Stimulated activated naive CD8-positive, alpha-beta T cell treated with anti-CD3 and anti-CD28 coated beads, Interleukin-15, amount 100 ng/mL, for 72 hours (primary cell): Measurements from ENCODE around the gene CYP11A1.

Source experiments
- ATAC-seq: fragments of 150-1000 bp; cut with Tn5 transposase; 2 replicates; pipeline ENCODE4 v1.10.0; 2021; ENCODE audit warnings: mild to moderate bottlenecking, moderate library complexity
- DNase-seq, 2 donors: peaks; one replicate each; pipeline ENCODE4 v3.0.0; 2021 to 2022
- H3K27ac Mint-ChIP-seq, 2 donors: one replicate each; pipeline ENCODE4 v1.8.0; 2022; ENCODE audit warnings: mild to moderate bottlenecking in 2 of 2, mixed read lengths in 2 of 2, moderate library complexity in 2 of 2
- H3K27me3 Mint-ChIP-seq: one replicate; pipeline ENCODE4 v1.8.0; 2022; ENCODE audit warnings: mixed read lengths
- H3K4me1 Mint-ChIP-seq: one replicate; pipeline ENCODE4 v1.8.0; 2022; ENCODE audit warnings: mild to moderate bottlenecking, mixed read lengths
- H3K4me3 Mint-ChIP-seq, 2 donors: one replicate each; pipeline ENCODE4 v1.8.0; 2022; ENCODE audit warnings: mild to moderate bottlenecking in 2 of 2, mixed read lengths in 2 of 2, moderate library complexity in 1 of 2
- H3K9me3 Mint-ChIP-seq, 2 donors: one replicate each; pipeline ENCODE4 v1.8.0; 2022; ENCODE audit warnings: mixed read lengths in 2 of 2

Gene CYP11A1

DNA sequence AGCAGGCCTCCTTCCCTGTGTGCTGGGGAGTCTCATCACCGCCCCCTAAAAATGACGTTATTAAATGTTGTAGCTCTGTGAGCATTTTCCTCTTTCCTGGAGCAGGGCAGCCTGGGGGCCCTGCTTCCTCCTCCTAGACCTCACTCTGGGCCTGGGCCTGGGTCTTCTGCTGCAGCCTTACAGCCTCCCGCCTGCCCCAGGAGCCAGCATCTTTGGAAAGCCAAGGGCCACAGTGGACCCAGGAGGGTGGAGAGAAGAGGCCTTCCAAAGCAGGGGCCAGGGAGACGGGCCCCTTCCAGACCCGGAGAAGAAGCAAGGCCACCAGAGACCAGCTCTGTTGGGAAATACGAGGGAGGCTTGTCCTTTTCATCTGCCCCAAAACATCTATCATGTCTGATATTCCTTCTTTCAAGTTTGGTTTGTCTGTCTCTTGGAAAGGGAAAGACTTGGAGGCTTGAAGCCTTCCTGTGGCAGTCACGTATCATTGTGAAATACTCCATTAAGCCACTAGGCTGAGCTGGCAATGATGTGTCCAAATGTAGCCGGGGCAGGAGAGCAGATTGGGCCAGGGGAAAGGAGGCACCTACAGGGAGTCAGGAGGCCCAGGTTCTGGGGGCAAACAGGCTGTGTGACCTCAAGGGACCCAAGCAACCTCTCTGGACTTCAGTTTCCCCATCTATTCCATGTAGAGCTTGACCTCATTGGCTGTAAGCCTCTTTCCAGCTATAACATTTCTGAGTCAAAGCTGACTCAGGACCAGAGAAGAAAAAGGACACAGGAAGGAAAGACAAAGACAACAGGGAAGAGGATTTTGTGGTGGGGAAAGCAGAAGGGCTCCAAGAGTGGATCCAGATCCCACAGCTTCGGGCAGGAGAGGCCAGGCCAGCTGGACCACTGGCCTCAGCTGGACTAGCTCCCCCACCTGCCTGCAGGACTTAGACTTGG is 31.1 kb downstream of the CYP11A1 start:
- no peak for DNase-seq
- Mint-ChIP-seq H3K4me3 (no peak overlapping the region), H3K27me3 (no peaks in the 10 kb centered on the region), H3K27ac (peak overlapping the region in 1 of 2 donors; percentile 42), H3K9me3 (peaks cover 0 to 5% of the 10 kb centered on the region in 2 donors), H3K4me1 (no peaks in the 10 kb centered on the region)
- ATAC-seq: no peak

GRCh38 chr15:74335396-74335795 is 32.0 kb downstream of the CYP11A1 start:
- H3K4me3 Mint-ChIP-seq: no peak overlapping the region
- H3K27ac Mint-ChIP-seq: no peak overlapping the region
- peaks cover 0 to 5% of the 10 kb centered on the region in 2 donors for H3K9me3 Mint-ChIP-seq
- no peak for DNase-seq
- ATAC-seq: no peak
- no peaks in the 10 kb centered on the region for H3K4me1 Mint-ChIP-seq
- H3K27me3 Mint-ChIP-seq: no peaks in the 10 kb centered on the region

- ATAC-seq: no peak
- no peak overlapping the region for H3K4me3 Mint-ChIP-seq
Observed at GRCh38 chr15:74334127-74334526, 33.3 kb downstream of the CYP11A1 start.

GRCh38 chr15:74333662-74334061 is 33.8 kb downstream of the CYP11A1 start:
- H3K4me3 Mint-ChIP-seq: no peak overlapping the region
- ATAC-seq (no peak), DNase-seq (no peak)
- H3K27ac Mint-ChIP-seq: no peak overlapping the region
- no peaks in the 10 kb centered on the region for H3K27me3 Mint-ChIP-seq
- H3K9me3 Mint-ChIP-seq: peaks cover 0 to 5% of the 10 kb centered on the region in 2 donors
- peaks cover 14% of the 10 kb centered on the region for H3K4me1 Mint-ChIP-seq

More at GRCh38 chr15:74334127-74334526, 33.3 kb downstream of the CYP11A1 start:
- Mint-ChIP-seq H3K9me3 (peaks cover 0 to 5% of the 10 kb centered on the region in 2 donors), H3K4me1 (peaks cover 10% of the 10 kb centered on the region), H3K27ac (no peak overlapping the region), H3K27me3 (no peaks in the 10 kb centered on the region)
- no peak for DNase-seq

DNA sequence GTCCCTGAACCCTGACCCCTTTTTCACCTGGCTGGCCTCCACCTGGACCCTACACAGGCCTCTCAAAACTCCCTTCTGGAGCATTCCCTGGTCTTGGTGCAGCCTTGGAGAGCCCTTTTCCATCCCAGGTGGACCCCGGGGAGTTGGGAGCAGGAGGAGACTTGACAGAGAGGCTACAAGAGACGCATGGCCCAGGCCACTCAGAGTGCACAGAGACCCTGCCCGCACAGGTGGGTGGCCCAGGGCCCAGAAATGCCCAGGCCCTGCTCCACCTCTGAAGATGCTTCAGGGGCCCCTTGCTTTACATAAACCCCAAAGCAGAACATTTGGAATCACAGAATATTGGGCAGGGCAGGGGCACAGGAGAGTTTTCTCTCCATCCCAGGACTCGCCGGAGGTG is 34.4 kb downstream of the CYP11A1 start:
- Mint-ChIP-seq H3K27ac (no peak overlapping the region), H3K27me3 (no peaks in the 10 kb centered on the region), H3K4me3 (no peak overlapping the region), H3K4me1 (peaks cover 20% of the 10 kb centered on the region), H3K9me3 (peaks cover 0 to 5% of the 10 kb centered on the region in 2 donors)
- DNase-seq (no peak), ATAC-seq (no peak)

DNA sequence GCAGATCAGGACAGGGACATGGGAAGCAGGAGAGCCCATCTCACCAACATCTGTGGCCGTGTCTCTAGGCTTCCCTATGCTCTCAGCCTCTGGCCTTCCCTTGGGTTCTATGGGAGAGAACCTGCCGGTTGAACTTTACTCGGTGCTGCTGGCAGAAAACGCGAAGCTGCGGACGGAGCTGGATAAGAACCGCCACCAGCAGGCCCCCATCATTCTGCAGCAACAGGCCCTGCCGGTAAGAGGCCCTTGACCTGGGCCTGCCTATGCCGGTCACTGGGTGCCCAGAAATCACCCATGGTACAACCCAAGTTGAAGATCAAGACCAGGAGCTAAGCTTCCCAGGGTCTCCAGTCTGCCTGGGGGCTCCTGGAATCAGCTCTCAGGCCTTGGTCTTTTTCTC is 34.8 kb downstream of the CYP11A1 start:
- peaks cover 0 to 5% of the 10 kb centered on the region in 2 donors for H3K9me3 Mint-ChIP-seq
- H3K4me1 Mint-ChIP-seq: peaks cover 25% of the 10 kb centered on the region
- H3K27ac Mint-ChIP-seq: no peak overlapping the region
- no peak overlapping the region for H3K4me3 Mint-ChIP-seq
- ATAC-seq (no peak), DNase-seq (no peak)
- no peaks in the 10 kb centered on the region for H3K27me3 Mint-ChIP-seq

DNA sequence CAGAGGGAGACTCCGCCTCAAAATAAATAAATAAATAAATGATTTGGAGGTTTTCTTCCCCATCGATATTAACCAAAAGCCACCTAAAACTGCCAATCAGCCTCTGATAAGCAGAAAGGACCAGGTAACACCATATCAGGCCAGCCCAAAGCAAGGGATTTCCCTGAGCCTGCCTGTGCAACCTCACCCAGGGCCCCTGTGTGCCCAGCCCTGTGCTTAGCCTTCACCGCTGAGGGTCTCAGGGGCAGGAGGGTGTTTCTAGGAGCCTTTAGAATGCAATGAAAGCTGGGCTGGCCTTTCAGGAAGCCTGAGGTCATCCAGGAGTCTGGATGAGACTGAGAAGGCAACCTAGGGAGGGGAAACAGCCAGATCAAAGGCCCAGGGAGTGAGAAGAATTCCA is 35.4 kb downstream of the CYP11A1 start:
- DNase-seq: no peak
- Mint-ChIP-seq H3K4me1 (peaks cover 26% of the 10 kb centered on the region), H3K4me3 (no peak overlapping the region), H3K27ac (no peak overlapping the region), H3K27me3 (no peaks in the 10 kb centered on the region), H3K9me3 (peaks cover 0 to 5% of the 10 kb centered on the region in 2 donors)
- no peak for ATAC-seq

GRCh38 chr15:74330861-74331408 is 36.5 kb downstream of the CYP11A1 start:
- Mint-ChIP-seq H3K4me1 (peaks cover 26% of the 10 kb centered on the region), H3K27me3 (no peaks in the 10 kb centered on the region), H3K27ac (no peak overlapping the region), H3K4me3 (no peak overlapping the region), H3K9me3 (peaks cover 0 to 5% of the 10 kb centered on the region in 2 donors)
- no peak for ATAC-seq
- no peak for DNase-seq

GRCh38 chr15:74328331-74329056 is 39.0 kb downstream of the CYP11A1 start:
- Mint-ChIP-seq H3K27me3 (peaks cover 5% of the 10 kb centered on the region), H3K4me3 (no peak overlapping the region), H3K9me3 (no peaks in the 10 kb centered on the region), H3K27ac (peak overlapping the region; percentile 5 to 66), H3K4me1 (peaks cover 26% of the 10 kb centered on the region)
- ATAC-seq (no peak), DNase-seq (no peak)

GRCh38 chr15:74327756-74328155 is 39.7 kb downstream of the CYP11A1 start:
- H3K4me1 Mint-ChIP-seq: peaks cover 26% of the 10 kb centered on the region
- H3K27me3 Mint-ChIP-seq: peaks cover 5% of the 10 kb centered on the region
- H3K9me3 Mint-ChIP-seq: no peaks in the 10 kb centered on the region
- no peak overlapping the region for H3K4me3 Mint-ChIP-seq
- ATAC-seq (no peak), DNase-seq (no peak)
- peak overlapping the region in 1 of 2 donors; percentile 85 for H3K27ac Mint-ChIP-seq

- ATAC-seq (no peak), DNase-seq (no peak)
- Mint-ChIP-seq H3K4me3 (no peak overlapping the region), H3K27me3 (peaks cover 5% of the 10 kb centered on the region), H3K27ac (no peak overlapping the region), H3K9me3 (no peaks in the 10 kb centered on the region), H3K4me1 (peaks cover 26% of the 10 kb centered on the region)
Observed at GRCh38 chr15:74326746-74327145, 40.7 kb downstream of the CYP11A1 start.

GRCh38 chr15:74324714-74325113 is 42.7 kb downstream of the CYP11A1 start:
- ATAC-seq (no peak), DNase-seq (no peak)
- H3K4me1 Mint-ChIP-seq: peaks cover 34% of the 10 kb centered on the region
- peaks cover 5% of the 10 kb centered on the region for H3K27me3 Mint-ChIP-seq
- H3K9me3 Mint-ChIP-seq: no peaks in the 10 kb centered on the region
- H3K4me3 Mint-ChIP-seq: no peak overlapping the region
- no peak overlapping the region for H3K27ac Mint-ChIP-seq

DNA sequence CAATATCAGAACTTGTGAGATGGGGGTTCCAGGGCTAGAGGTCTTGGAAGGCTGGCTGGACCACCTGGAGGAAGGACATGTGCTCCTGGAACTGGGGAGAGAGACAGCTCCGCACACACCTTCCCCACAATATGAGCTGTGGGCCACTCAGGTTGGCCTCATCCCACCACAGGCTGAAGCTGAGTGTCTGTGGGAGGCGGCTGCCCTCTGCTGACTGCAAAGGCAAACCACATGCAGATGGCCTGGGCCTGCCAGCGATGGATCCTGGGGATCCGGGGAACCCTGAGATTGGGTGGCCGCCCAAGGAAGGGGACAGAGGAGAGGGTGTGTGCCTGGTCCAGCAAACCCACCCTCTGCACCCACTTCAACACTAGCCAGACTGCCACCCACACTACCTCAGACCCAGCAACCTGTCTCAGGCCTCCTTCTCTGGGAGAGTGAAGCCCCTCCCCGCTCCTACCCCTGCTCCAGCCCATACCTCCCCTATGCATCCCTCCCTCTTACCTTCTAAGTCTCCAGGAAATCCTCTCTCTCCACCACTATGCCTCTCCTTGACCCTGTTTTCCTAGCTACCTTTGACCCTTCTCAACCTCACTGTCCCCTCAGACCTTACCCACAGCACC is 44.8 kb downstream of the CYP11A1 start:
- H3K4me1 Mint-ChIP-seq: peaks cover 34% of the 10 kb centered on the region
- peak; percentile 85 for ATAC-seq
- H3K27me3 Mint-ChIP-seq: peaks cover 5% of the 10 kb centered on the region
- H3K4me3 Mint-ChIP-seq: no peak overlapping the region
- no peak overlapping the region for H3K27ac Mint-ChIP-seq
- H3K9me3 Mint-ChIP-seq: no peaks in the 10 kb centered on the region
- peak; percentile 63 to 75 for DNase-seq

GRCh38 chr15:74320352-74321247 is 46.8 kb downstream of the CYP11A1 start:
- Mint-ChIP-seq H3K4me1 (peaks cover 53% of the 10 kb centered on the region), H3K4me3 (no peak overlapping the region), H3K27me3 (peaks cover 5% of the 10 kb centered on the region), H3K27ac (no peak overlapping the region), H3K9me3 (no peaks in the 10 kb centered on the region)
- ATAC-seq: peak; percentile 17
- peak; percentile 26 to 33 for DNase-seq
